HG02938 (cell line): ENCODE measurements around the gene VMP1.
"Not testable (repeated sequence)": the region's sequence is repeated elsewhere in the genome, so short reads cannot be mapped to it uniquely, and the experiment has no call there.

ENCODE experiments used
- ATAC-seq: cut with Tn5 transposase; IDR thresholded peaks from one replicate; pipeline ENCODE4 v1.9.1; 2021; ENCODE audit warnings: mild to moderate bottlenecking, moderate library complexity; ENCODE audit not compliant: unreplicated experiment

VMP1 gene

GRCh38 chr17:59776577-59776976 is 69.1 kb downstream of the VMP1 start:
- no peak for ATAC-seq

GRCh38 chr17:59777033-59777432 is 69.6 kb downstream of the VMP1 start:
- ATAC-seq: no peak

GRCh38 chr17:59778996-59779395 is 71.5 kb downstream of the VMP1 start:
- no peak for ATAC-seq

- no peak for ATAC-seq
These were observed 72.1 kb downstream of the VMP1 start for GRCh38 chr17:59779521-59779920.

DNA sequence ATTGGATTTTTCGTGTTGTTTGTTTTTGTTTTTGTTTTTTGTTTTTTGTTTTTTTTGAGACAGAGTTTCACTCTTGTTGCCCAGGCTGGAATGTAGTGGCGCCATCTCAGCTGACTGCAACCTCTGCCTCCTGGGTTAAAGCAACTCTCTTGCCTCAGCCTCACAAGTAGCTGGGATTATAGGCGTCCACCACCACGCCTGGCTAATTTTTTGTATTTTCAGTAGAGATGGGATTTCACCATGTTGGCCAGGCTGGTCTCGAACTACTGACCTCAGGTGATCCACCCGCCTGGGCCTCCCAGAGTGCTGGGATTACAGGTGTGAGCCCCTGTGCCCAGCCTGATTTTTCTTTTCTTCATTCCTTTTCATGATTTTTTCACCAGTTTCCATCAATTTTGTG is 73.1 kb downstream of the VMP1 start:
- not testable (repeated sequence) for ATAC-seq

- ATAC-seq: no peak
These were observed 76.0 kb downstream of the VMP1 start for GRCh38 chr17:59783221-59784047.

DNA sequence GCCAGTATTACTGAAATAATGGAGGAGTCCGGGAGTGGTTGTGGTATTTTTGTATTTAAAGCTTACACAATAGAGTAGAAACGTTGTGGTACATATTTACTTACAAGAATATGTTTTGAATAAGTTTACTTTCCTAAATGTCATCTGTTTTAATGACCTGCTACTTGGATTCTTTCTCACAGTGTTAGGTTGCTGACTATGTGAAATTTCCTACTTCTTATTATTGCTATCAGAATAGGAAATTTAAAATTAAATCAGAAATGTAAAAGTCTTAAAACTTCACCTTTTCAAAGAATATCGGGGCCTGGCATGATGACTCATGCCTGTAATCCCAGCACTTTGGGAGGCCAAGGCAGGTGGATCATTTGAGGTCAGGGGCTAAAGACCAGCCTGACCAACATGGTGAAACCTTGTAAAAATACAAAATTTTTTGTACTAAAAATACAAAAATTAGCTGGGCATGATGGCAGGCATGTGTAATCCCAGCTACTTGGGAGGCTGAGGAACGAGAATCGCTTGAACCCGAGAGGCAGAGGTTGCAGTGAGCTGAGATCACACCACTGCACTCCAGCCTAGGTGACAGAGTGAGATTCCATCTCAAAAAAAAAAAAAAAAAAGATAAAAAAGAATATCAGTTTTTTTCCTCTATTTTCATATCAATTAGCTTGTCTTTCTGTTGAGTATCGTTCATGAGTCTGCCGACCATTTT is 77.8 kb downstream of the VMP1 start:
- no peak for ATAC-seq

DNA sequence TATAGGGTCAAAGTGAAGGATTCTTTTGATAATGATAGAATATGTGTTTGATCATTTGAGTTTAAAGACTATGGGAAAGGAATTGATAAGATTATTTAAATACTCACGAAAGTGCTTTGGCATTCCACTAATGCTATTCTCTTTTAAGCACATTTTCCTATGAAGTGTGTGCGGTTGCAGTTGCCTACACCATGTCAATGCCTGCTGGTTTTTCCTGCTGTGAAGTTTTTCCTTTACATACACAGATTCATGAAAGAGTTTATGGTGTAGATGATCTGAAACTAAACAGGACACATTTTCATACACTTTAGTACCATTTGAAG is 78.7 kb downstream of the VMP1 start:
- no peak for ATAC-seq

DNA sequence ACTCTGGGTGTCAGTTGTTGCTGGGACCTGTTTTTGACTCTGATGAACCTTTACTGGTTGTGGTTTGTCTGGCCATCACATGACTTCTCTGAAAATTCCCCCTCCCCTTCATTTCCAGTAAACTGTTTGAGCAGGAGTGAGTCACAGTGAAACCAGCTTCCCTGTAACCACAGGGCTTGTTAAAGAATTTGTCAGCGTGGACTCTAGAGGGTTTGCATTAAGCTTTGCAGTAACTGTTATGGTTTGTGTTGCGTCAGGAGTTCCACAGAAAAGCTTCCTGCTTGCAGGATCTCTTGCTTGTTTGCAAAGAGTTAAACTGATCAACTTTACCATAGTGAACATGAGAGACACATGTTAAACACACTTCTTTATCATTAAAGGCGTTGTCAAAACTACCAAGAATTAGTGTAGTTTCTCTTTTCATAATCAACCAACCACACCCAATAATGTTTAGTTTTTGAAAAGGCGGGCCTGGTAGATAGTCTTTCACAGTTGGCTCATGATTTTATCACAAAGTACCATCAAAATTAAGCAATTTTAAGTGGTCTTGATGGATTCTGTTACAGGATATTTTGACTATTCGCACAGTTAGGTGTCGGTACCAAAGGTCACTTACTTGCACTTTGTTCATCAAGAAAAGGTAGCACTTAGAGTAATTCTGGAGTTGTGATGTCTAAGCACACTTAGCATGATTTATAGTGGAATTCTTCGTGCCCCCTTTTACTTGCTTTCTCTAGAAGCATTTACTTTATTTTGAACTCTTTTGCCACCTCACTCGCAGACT is 79.3 kb downstream of the VMP1 start:
- peak; percentile 87 for ATAC-seq

- ATAC-seq: not testable (repeated sequence)
These were observed 82.4 kb downstream of the VMP1 start for GRCh38 chr17:59789849-59790248.

- ATAC-seq: not testable (repeated sequence)
These were observed 83.0 kb downstream of the VMP1 start for GRCh38 chr17:59790418-59790817.

- ATAC-seq: no peak
These were observed 83.5 kb downstream of the VMP1 start for GRCh38 chr17:59790910-59791309.

DNA sequence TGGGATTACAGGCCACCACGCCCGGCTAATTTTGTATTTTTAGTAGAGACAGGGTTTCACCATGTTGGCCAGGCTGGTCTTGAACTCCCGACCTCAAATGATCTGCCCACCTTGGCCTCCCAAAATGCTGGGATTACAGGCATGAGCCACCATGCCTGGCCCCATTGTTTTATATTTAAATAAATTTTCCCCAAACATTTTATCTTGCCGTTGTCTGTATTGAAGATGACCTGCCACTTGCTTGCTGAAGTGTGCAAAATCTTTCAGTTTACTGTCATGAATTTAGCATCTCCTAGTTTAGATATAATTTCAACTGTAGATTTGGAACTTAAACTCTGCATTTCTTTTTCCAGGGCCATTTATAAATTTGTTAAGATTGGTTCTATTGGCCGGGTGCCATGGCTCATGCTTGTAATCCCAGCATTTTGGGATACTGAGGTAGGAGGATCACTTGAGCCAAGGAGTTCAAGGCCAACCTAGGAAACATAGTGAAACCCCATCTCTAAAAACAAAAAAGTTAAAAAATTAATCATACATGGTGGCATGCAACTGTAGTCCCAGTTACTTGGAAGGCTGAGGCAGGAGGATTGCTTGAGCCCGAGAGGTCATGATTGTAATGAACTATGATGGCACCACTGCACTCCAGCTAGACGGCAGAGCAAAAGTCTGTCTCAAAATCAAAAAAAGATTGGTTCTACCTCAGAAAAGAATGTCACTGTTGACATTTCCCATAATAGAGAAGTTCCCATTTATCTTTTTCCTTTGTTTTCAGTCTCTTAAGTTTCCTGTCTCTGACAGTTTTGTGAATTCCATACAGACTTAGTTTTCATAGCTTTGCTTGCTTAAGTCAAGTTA is 84.4 kb downstream of the VMP1 start:
- no peak for ATAC-seq

GRCh38 chr17:59792458-59792823 is 85.0 kb downstream of the VMP1 start:
- ATAC-seq: not testable (repeated sequence)

- no peak for ATAC-seq
These were observed 85.8 kb downstream of the VMP1 start for GRCh38 chr17:59793205-59793604.

DNA sequence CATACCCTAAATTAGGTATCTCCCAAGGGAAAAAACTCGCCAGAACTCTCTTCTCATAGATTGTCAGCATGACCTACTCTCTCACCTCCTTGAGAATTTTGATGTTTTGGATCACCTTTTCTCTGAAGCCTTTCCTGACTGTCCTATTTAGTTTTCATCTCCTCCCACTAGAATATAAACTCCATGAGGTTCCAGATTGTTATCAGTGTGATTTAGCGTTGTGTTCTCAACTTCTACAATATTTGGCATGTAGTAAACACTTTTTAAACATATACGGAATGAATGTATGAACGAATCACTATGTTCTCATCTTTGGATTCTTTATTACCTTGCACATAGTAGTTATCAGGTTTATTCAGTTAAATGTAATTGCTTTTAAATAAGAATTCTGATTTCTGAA is 88.7 kb downstream of the VMP1 start:
- no peak for ATAC-seq

- no peak for ATAC-seq
These were observed 89.3 kb downstream of the VMP1 start for GRCh38 chr17:59796785-59797205.

DNA sequence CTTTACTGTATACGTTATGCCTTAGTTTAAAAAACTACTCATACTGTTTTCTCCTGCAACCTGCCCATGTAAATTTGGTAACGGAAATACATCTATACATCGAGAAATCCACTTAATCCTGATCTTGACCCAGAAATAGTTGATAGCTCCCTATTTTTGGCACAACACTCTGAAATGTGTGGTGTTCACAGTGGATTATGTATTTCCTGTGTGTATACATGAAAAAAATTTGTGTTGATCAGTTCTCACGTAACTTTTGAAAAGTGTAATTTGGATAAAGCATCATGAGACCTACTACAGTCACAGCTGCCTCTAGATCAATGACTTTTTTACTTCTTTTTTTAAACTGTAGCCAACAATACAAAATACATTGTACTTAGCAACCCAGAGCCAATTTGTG is 90.7 kb downstream of the VMP1 start:
- no peak for ATAC-seq

DNA sequence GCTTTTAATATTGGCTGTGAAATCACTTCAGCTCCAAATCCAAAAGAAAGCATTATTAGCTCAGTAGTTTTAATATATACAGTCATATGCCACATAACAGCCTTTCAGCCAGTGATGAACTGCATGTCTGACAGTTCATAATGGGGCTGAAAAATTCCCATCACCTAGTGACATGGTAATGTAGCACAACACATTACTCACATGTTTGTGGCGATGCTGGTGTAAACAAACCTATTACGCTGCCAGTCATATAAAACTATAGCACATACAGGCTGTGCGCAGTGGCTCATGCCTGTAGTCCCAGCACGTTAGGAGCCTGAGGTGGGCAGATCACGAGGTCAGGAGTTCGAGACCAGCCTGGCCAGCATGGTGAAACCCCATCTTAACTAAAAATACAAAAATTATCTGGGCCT is 93.1 kb downstream of the VMP1 start:
- no peak for ATAC-seq

DNA sequence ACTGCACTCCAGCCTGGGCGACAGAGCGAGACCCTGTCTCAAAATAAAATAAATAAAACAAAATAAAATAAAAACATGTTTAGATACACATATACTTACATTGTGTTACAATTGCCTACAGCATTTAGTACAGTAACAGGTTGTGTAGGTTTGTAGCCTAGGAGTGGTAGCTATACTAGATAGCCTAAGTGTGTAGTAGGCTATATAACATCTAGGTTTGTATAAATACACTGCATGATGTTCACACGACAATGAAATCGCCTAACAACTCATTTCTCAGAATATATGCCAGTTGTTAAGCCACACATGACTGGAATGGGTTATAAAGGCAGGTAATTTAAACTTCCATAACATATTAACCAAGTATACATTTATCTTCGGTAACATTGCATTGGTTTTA is 94.7 kb downstream of the VMP1 start:
- no peak for ATAC-seq
